Motor neuron (in vitro differentiated cells): ENCODE measurements around the gene VAV3. TPM values are rescaled to one million over a fixed set of nuclear protein-coding genes. Genes with fewer than 3 reads are reported as not detected.

Experiments used
- ATAC-seq, 8 experiments: fragments of 200-7000 bp; cut with Tn5 transposase; replicated peaks in 6 of 8; 2 replicates each; pipeline ENCODE4 v1.8.0; 2021; ENCODE audit warnings: mild to moderate bottlenecking in 8 of 8, moderate library complexity in 8 of 8
- H3K27ac ChIP-seq, 2 donors: fragments of 250-450 bp; sonication (Bioruptor Pico); 2 replicates each; pipeline ENCODE4 v1.9.0; 2021; ENCODE audit warnings: antibody characterized with exemption in 2 of 2, mild to moderate bottlenecking in 2 of 2, moderate library complexity in 1 of 2
- H3K4me1 ChIP-seq, 2 donors: fragments of 250-450 bp; sonication (Bioruptor Pico); replicated peaks in 1 of 2; 2 replicates each; pipeline ENCODE4 v1.6.1; 2021; ENCODE audit warnings: antibody characterized with exemption in 2 of 2, mild to moderate bottlenecking in 2 of 2, moderate library complexity in 1 of 2
- H3K4me3 ChIP-seq, 5 donors: fragments of 250-450 bp; sonication (Bioruptor Pico); 2 replicates each; pipeline ENCODE4 v1.9.0; 2021; ENCODE audit warnings: antibody characterized with exemption in 5 of 5, mild to moderate bottlenecking in 5 of 5, moderate library complexity in 4 of 5
- WGBS, 10 experiments: fragments of 450-650 bp; shearing (Covaris generic); methylation state at CpG; one replicate each; pipeline ENCODE4 v1.0.0; 2022; 5-methylcytosine and 5-hydroxymethylcytosine counted together
- in situ Hi-C, 9 experiments: fragments of 400-800 bp; cut with MboI; loops; one replicate each; pipeline ENCODE4 v1.15.0; 2021; ENCODE audit warnings: low sequenced_read_pairs in 9 of 9, low pct_unique_long_range_greater_than_20kb in 2 of 9; ENCODE audit not compliant: unreplicated experiment in 9 of 9
- total RNA-seq, 8 experiments: library from RNA; unstranded; fragments of 300-600 nt; gene quantifications; 2 replicates each; pipeline versions ENCODE4 v1.2.3 to v1.2.4, GENCODE V29; 2022

VAV3 gene
- total RNA-seq, 8 experiments from 2014 or later, result 0.09 to 34.3 (median 10.3) TPM

GRCh38 chr1:107786203-107786845 lies 178.7 kb downstream of the VAV3 start:
- H3K4me1 ChIP-seq, result no peaks in the 10 kb centered on the region
- H3K27ac ChIP-seq, result no peak overlapping the region
- ATAC-seq, result peak in 1 of 8 experiments; percentile 41
- no peak overlapping the region for H3K4me3 ChIP-seq
- WGBS, 10 experiments, result 47 to 100% (median 83%) methylated on average over 1 to 5 of the region's 5 CpGs; no CpG with 5 or more reads in 1 of the 10 experiments
- in situ Hi-C loops, result loop anchor here in 5 of 9 experiments (10.0 to 25.0 kb wide), 3 partner anchors 176 to 351 kb away; partner anchors contain the start of gene VAV3 (in 1 of the 5)

- no peaks in the 10 kb centered on the region for H3K4me1 ChIP-seq
- in situ Hi-C loops, result loop anchor here in 5 of 9 experiments (10.0 to 25.0 kb wide), 3 partner anchors 177 to 352 kb away; partner anchors contain the start of gene VAV3 (in 1 of the 5)
- H3K4me3 ChIP-seq, result no peak overlapping the region
- ATAC-seq, result no peak
- no peak overlapping the region for H3K27ac ChIP-seq
- 90 to 100% (median 95%) methylated on average over 1 to 3 of the region's 3 CpGs; no CpG with 5 or more reads in 5 of the 10 experiments for WGBS, 10 experiments
These were observed 179.3 kb downstream of the VAV3 start for GRCh38 chr1:107785496-107786202.

GRCh38 chr1:107782217-107782845 lies 182.6 kb downstream of the VAV3 start:
- ATAC-seq, result peak in 6 of 8 experiments; percentile 46 to 61 (median 51)
- in situ Hi-C loops, result loop anchor here in 5 of 9 experiments (10.0 to 25.0 kb wide), 3 partner anchors 180 to 355 kb away; partner anchors contain the start of gene VAV3 (in 1 of the 5)
- WGBS, 10 experiments, result 0 to 80% (median 58%) methylated on average over 1 to 6 of the region's 6 CpGs
- H3K4me1 ChIP-seq, result no peaks in the 10 kb centered on the region
- H3K27ac ChIP-seq, result no peak overlapping the region
- H3K4me3 ChIP-seq, result no peak overlapping the region

- no peak overlapping the region for H3K27ac ChIP-seq
- H3K4me3 ChIP-seq, result no peak overlapping the region
- no peak for ATAC-seq
- in situ Hi-C loops, result loop anchor here in 5 of 9 experiments (10.0 to 25.0 kb wide), 3 partner anchors 181 to 356 kb away; partner anchors contain the start of gene VAV3 (in 1 of the 5)
- WGBS, 10 experiments, result 10 to 100% (median 80%) methylated on average over 2 of the region's 2 CpGs
- no peaks in the 10 kb centered on the region for H3K4me1 ChIP-seq
These were observed 183.7 kb downstream of the VAV3 start for GRCh38 chr1:107781245-107781644.

- Histone ChIP-seq H3K4me3 (no peak overlapping the region), H3K4me1 (no peaks in the 10 kb centered on the region), H3K27ac (no peak overlapping the region)
- WGBS, 10 experiments, result 0 to 97% (median 70%) methylated on average over 1 to 3 of the region's 3 CpGs; no CpG with 5 or more reads in 1 of the 10 experiments
- in situ Hi-C loops, result loop anchor here in 5 of 9 experiments (5.0 to 25.0 kb wide), 4 partner anchors 185 to 360 kb away; partner anchors contain the start of gene VAV3 (in 1 of the 5)
- no peak for ATAC-seq
These were observed 187.3 kb downstream of the VAV3 start for GRCh38 chr1:107777664-107778047.

- 30 to 100% (median 86%) methylated on average over 1 to 4 of the region's 4 CpGs for WGBS, 10 experiments
- Histone ChIP-seq H3K4me1 (no peaks in the 10 kb centered on the region), H3K4me3 (no peak overlapping the region), H3K27ac (no peak overlapping the region)
- in situ Hi-C loops, result loop anchor here in 5 of 9 experiments (5.0 to 25.0 kb wide), 4 partner anchors 185 to 360 kb away; partner anchors contain the start of gene VAV3 (in 1 of the 5)
- ATAC-seq, result no peak
These were observed 187.9 kb downstream of the VAV3 start for GRCh38 chr1:107776900-107777663.

- ATAC-seq, result no peak
- no peaks in the 10 kb centered on the region for H3K4me1 ChIP-seq
- H3K4me3 ChIP-seq, result no peak overlapping the region
- in situ Hi-C loops, result loop anchor here in 3 of 9 experiments (10.0 to 25.0 kb wide), 2 partner anchors 353 to 359 kb away; no protein-coding TSS in a partner anchor
- 40 to 100% (median 92%) methylated on average over 1 to 13 of the region's 13 CpGs; no CpG with 5 or more reads in 1 of the 10 experiments for WGBS, 10 experiments
- H3K27ac ChIP-seq, result no peak overlapping the region
These were observed 193.6 kb downstream of the VAV3 start for GRCh38 chr1:107771377-107771776.

GRCh38 chr1:107767156-107767582 lies 197.8 kb downstream of the VAV3 start:
- 0 to 100% (median 80%) methylated on average over 1 to 3 of the region's 3 CpGs for WGBS, 10 experiments
- in situ Hi-C loops, result loop anchor here in 1 of 9 experiments (25.0 kb wide), 1 partner anchor 355 kb away; no protein-coding TSS in a partner anchor
- H3K4me1 ChIP-seq, result no peaks in the 10 kb centered on the region
- ATAC-seq, result no peak
- H3K4me3 ChIP-seq, result no peak overlapping the region
- H3K27ac ChIP-seq, result no peak overlapping the region

GRCh38 chr1:107766533-107766932 lies 198.4 kb downstream of the VAV3 start:
- Histone ChIP-seq H3K4me3 (no peak overlapping the region), H3K4me1 (no peaks in the 10 kb centered on the region), H3K27ac (no peak overlapping the region)
- in situ Hi-C loops, result loop anchor here in 1 of 9 experiments (25.0 kb wide), 1 partner anchor 354 kb away; no protein-coding TSS in a partner anchor
- no peak for ATAC-seq
- 23 to 94% (median 78%) methylated on average over 1 of the region's 1 CpG; no CpG with 5 or more reads in 2 of the 10 experiments for WGBS, 10 experiments

GRCh38 chr1:107762751-107763390 lies 202.1 kb downstream of the VAV3 start:
- ATAC-seq, result no peak
- H3K4me3 ChIP-seq, result no peak overlapping the region
- H3K27ac ChIP-seq, result no peak overlapping the region
- H3K4me1 ChIP-seq, result peaks cover 0 to 10% of the 10 kb centered on the region in 2 donors
- in situ Hi-C loops, result loop anchor here in 1 of 9 experiments (25.0 kb wide), 1 partner anchor 351 kb away; no protein-coding TSS in a partner anchor
- 50 to 67% (median 59%) methylated on average over 2 to 6 of the region's 6 CpGs for WGBS, 10 experiments

GRCh38 chr1:107760065-107760464 lies 204.9 kb downstream of the VAV3 start:
- ATAC-seq, result peak in 3 of 8 experiments; percentile 49 to 63 (median 52)
- Histone ChIP-seq H3K4me3 (no peak overlapping the region), H3K4me1 (peaks cover 0 to 10% of the 10 kb centered on the region in 2 donors), H3K27ac (no peak overlapping the region)
- 50 to 94% (median 74%) methylated on average over 1 to 3 of the region's 3 CpGs for WGBS, 10 experiments
- in situ Hi-C loops, result loop anchor here in 1 of 9 experiments (25.0 kb wide), 1 partner anchor 348 kb away; no protein-coding TSS in a partner anchor
